Neural progenitor cell (in vitro differentiated cells): Measurements from ENCODE around the gene IL1RAPL1. TPM values are rescaled to one million over a fixed set of nuclear protein-coding genes. Genes with fewer than 3 reads are reported as not detected.

Experiments used
- DNase-seq: peaks from one replicate; pipeline ENCODE4 v3.0.0-alpha.2; 2016; ENCODE audit warnings: low spot score
- H2AFZ ChIP-seq: fragments of 200-600 bp; sonication (generic); replicated peaks from 2 replicates; pipeline ENCODE4 v1.6.1; 2016; ENCODE audit warnings: antibody characterized with exemption
- H3F3A ChIP-seq: fragments of 200-600 bp; sonication (generic); 2 replicates; pipeline ENCODE4 v1.6.1; 2016; ENCODE audit warnings: antibody characterized with exemption, low read depth
- H3K27ac ChIP-seq: fragments of 200-600 bp; sonication (generic); 2 replicates; pipeline ENCODE4 v1.5.1; 2016; ENCODE audit warnings: mild to moderate bottlenecking
- H3K27me3 ChIP-seq: fragments of 200-600 bp; sonication (generic); 2 replicates; pipeline ENCODE4 v1.6.1; 2016; ENCODE audit warnings: mild to moderate bottlenecking, moderate library complexity
- H3K36me3 ChIP-seq: fragments of 200-600 bp; sonication (generic); 2 replicates; pipeline ENCODE4 v1.5.1; 2016
- H3K4me1 ChIP-seq: fragments of 200-600 bp; sonication (generic); 2 replicates; pipeline ENCODE4 v1.6.1; 2016; ENCODE audit warnings: mixed run types
- H3K4me2 ChIP-seq: fragments of 200-600 bp; sonication (generic); 2 replicates; pipeline ENCODE4 v1.6.1; 2016
- H3K4me3 ChIP-seq: fragments of 200-600 bp; sonication (generic); 2 replicates; pipeline ENCODE4 v1.5.1; 2016
- H3K79me2 ChIP-seq: fragments of 200-600 bp; sonication (generic); 2 replicates; pipeline ENCODE4 v1.6.1; 2016; ENCODE audit warnings: low read depth
- H3K9ac ChIP-seq: fragments of 200-600 bp; sonication (generic); 2 replicates; pipeline ENCODE4 v1.6.1; 2016
- H3K9me3 ChIP-seq: fragments of 200-600 bp; sonication (generic); 2 replicates; pipeline ENCODE4 v1.5.1; 2016; ENCODE audit warnings: low read depth
- H4K20me1 ChIP-seq: fragments of 200-600 bp; sonication (generic); 2 replicates; pipeline ENCODE4 v1.6.1; 2016; ENCODE audit warnings: low read depth
- H3K27ac Mint-ChIP-seq: 3 replicates; pipeline ENCODE4 v1.8.0; 2021; ENCODE audit warnings: mixed read lengths
- H3K27me3 Mint-ChIP-seq: 2 replicates; pipeline ENCODE4 v1.8.0; 2022; ENCODE audit warnings: low read depth, mild to moderate bottlenecking, inconsistent platforms, moderate library complexity, mixed read lengths; ENCODE audit not compliant: insufficient read depth
- H3K36me3 Mint-ChIP-seq: 3 replicates; pipeline ENCODE4 v1.8.0; 2021; ENCODE audit warnings: mixed read lengths
- H3K4me1 Mint-ChIP-seq: 3 replicates; pipeline ENCODE4 v1.8.0; 2021; ENCODE audit warnings: mixed read lengths
- H3K4me3 Mint-ChIP-seq: 3 replicates; pipeline ENCODE4 v1.8.0; 2021; ENCODE audit warnings: mild to moderate bottlenecking, moderate library complexity, mixed read lengths
- H3K9me3 Mint-ChIP-seq: 3 replicates; pipeline ENCODE4 v1.8.0; 2020; ENCODE audit warnings: mixed read lengths
- EZH2 ChIP-seq: fragments of 200-600 bp; sonication (generic); IDR thresholded peaks from 2 replicates; pipeline ENCODE4 v1.6.1; 2017; ENCODE audit warnings: antibody characterized with exemption, mild to moderate bottlenecking, moderate library complexity
- EZH2phosphoT487 ChIP-seq: fragments of 200-600 bp; sonication (generic); IDR thresholded peaks from 2 replicates; pipeline ENCODE4 v1.6.1; 2017; ENCODE audit warnings: antibody characterized with exemption
- total RNA-seq: library from RNA; depleted of rRNA; stranded (reverse); fragments of >200 nt; gene quantifications from 2 replicates; pipeline ENCODE4 v1.2.3, GENCODE V29; 2015; ENCODE audit warnings: low replicate concordance
- TF ChIP-seq, protein P1 (sequence below): fragments of 200-600 bp; sonication (generic); IDR thresholded peaks from 2 replicates; pipeline ENCODE4 v1.5.1; 2017; ENCODE audit warnings: antibody characterized with exemption, mild to moderate bottlenecking

The IL1RAPL1 gene
- total RNA-seq, 1 donor from 2014 or later = 13.4 TPM

DNA sequence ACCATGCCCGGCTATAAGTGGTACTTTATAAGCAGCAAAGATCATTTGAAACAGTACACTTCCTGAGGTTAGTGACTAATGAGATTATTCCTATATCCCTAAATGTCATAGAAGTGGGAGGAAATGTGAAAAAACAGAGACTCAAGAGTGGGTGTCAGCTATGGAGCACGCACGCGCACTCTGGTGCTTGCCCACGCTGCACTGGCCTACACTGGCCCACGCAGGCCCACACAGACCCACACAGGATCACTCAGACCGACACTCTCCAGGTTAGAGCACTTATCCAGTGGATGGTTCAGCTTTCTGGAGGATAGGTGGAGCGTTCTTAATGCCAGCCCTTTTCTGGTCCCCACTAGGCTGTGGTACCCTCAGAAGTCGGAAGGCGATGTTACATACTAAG is 78.5 kb downstream of the IL1RAPL1 start:
- Histone ChIP-seq H3K79me2 (peaks cover 11% of the 10 kb centered on the region), H3K4me1 (peaks cover 23% of the 10 kb centered on the region), H3K36me3 (no peaks in the 10 kb centered on the region), H2AFZ (no peak overlapping the region), H4K20me1 (no peaks in the 10 kb centered on the region), H3K27me3 (no peaks in the 10 kb centered on the region), H3K9ac (no peak overlapping the region), H3K4me2 (no peak overlapping the region), H3F3A (no peaks in the 10 kb centered on the region), H3K9me3 (no peaks in the 10 kb centered on the region), H3K4me3 (no peak overlapping the region), H3K27ac (no peak overlapping the region)
- Mint-ChIP-seq H3K36me3 (no peaks in the 10 kb centered on the region), H3K27me3 (no peaks in the 10 kb centered on the region), H3K9me3 (no peaks in the 10 kb centered on the region), H3K27ac (no peak overlapping the region), H3K4me1 (peaks cover 2% of the 10 kb centered on the region), H3K4me3 (no peak overlapping the region)
- DNase-seq = no peak
- TF ChIP-seq EZH2 (no peak), EZH2phosphoT487 (no peak)
- TF ChIP-seq, protein P1, sequence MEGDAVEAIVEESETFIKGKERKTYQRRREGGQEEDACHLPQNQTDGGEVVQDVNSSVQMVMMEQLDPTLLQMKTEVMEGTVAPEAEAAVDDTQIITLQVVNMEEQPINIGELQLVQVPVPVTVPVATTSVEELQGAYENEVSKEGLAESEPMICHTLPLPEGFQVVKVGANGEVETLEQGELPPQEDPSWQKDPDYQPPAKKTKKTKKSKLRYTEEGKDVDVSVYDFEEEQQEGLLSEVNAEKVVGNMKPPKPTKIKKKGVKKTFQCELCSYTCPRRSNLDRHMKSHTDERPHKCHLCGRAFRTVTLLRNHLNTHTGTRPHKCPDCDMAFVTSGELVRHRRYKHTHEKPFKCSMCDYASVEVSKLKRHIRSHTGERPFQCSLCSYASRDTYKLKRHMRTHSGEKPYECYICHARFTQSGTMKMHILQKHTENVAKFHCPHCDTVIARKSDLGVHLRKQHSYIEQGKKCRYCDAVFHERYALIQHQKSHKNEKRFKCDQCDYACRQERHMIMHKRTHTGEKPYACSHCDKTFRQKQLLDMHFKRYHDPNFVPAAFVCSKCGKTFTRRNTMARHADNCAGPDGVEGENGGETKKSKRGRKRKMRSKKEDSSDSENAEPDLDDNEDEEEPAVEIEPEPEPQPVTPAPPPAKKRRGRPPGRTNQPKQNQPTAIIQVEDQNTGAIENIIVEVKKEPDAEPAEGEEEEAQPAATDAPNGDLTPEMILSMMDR = no peak

DNA sequence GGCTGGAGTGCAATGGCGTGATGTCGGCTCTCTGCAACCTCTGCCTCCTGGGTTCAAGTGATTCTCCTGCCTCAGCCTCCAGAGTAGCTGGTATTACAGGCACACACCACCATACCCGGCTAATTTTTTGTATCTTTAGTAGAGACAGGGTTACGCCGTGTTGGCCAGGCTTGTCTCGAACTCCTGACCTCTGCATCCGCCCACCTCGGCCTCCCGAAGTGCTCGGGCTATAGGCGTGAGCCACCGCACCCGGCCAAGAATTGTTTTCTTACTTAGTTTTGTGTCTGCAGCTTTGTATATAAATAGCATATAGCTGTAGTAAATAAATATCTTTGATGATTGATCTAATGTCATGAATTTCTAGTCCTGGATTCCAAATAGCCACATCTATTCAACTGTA is 81.1 kb downstream of the IL1RAPL1 start:
- Histone ChIP-seq H3K27ac (no peak overlapping the region), H3K36me3 (no peaks in the 10 kb centered on the region), H3K4me1 (peaks cover 22% of the 10 kb centered on the region), H3K27me3 (no peaks in the 10 kb centered on the region), H3K4me3 (no peak overlapping the region), H2AFZ (no peak overlapping the region), H3K79me2 (peaks cover 11% of the 10 kb centered on the region), H3K9me3 (no peaks in the 10 kb centered on the region), H3K4me2 (no peak overlapping the region), H3F3A (no peaks in the 10 kb centered on the region), H4K20me1 (no peaks in the 10 kb centered on the region), H3K9ac (no peak overlapping the region)
- H3K36me3 Mint-ChIP-seq = no peaks in the 10 kb centered on the region
- H3K4me1 Mint-ChIP-seq = peaks cover 8% of the 10 kb centered on the region
- DNase-seq = no peak
- no peaks in the 10 kb centered on the region for H3K9me3 Mint-ChIP-seq
- H3K4me3 Mint-ChIP-seq = no peak overlapping the region
- TF ChIP-seq, protein P1 = no peak
- TF ChIP-seq EZH2 (no peak), EZH2phosphoT487 (no peak)
- no peak overlapping the region for H3K27ac Mint-ChIP-seq
- no peaks in the 10 kb centered on the region for H3K27me3 Mint-ChIP-seq

DNA sequence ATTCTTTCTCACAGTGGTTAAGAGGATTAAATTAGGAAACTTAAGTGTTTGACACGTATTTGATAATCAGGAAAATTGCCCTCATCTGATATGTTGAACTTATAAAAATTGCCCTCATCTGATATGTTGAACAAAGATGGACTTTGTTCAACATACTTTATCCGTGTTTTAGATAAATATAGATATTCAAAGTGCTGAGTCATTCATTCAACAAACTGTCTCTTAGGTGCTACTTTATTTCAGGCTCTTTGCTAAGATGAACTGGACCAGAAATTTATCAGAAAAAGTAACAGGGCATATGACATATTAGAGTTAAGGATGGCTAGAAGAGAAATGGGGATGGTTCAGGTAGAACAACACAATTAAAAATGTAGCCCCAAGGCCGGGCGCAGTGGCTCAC is 81.7 kb downstream of the IL1RAPL1 start:
- Histone ChIP-seq H3K9ac (no peak overlapping the region), H3K27me3 (no peaks in the 10 kb centered on the region), H3K36me3 (no peaks in the 10 kb centered on the region), H3K4me3 (no peak overlapping the region), H2AFZ (no peak overlapping the region), H3K4me2 (no peak overlapping the region), H3F3A (no peaks in the 10 kb centered on the region), H3K79me2 (peaks cover 11% of the 10 kb centered on the region), H3K9me3 (no peaks in the 10 kb centered on the region), H4K20me1 (no peaks in the 10 kb centered on the region), H3K4me1 (peaks cover 21% of the 10 kb centered on the region), H3K27ac (no peak overlapping the region)
- Mint-ChIP-seq H3K27ac (no peak overlapping the region), H3K4me1 (peaks cover 8% of the 10 kb centered on the region), H3K27me3 (no peaks in the 10 kb centered on the region), H3K4me3 (no peak overlapping the region), H3K9me3 (no peaks in the 10 kb centered on the region), H3K36me3 (no peaks in the 10 kb centered on the region)
- no peak for TF ChIP-seq EZH2phosphoT487
- TF ChIP-seq, protein P1 = no peak
- no peak for TF ChIP-seq EZH2
- DNase-seq = no peak
